Aorta (tissue), 5 donors: ENCODE measurements around the gene EI24. TPM values are rescaled to one million over a fixed set of nuclear protein-coding genes. Genes with fewer than 3 reads are reported as not detected.

ENCODE experiments used
- ATAC-seq: fragments of 200-7000 bp; cut with Tn5 transposase; one replicate; pipeline ENCODE4 v1.9.1; 2022; ENCODE audit warnings: moderate library complexity; ENCODE audit not compliant: low FRiP score
- DNase-seq, 2 donors: peaks; one replicate each; pipeline ENCODE4 v3.0.0-alpha.2; 2020
- H3K27ac ChIP-seq, 2 donors: one replicate each; pipeline ENCODE4 v1.5.1; 2013; ENCODE audit warnings: low read length in 2 of 2, mild to moderate bottlenecking in 2 of 2, moderate library complexity in 2 of 2, control low read depth in 1 of 2, inconsistent platforms in 1 of 2, low read depth in 1 of 2
- H3K27me3 ChIP-seq, 2 donors: one replicate each; pipeline ENCODE4 v1.6.1; 2013; ENCODE audit warnings: control low read depth in 1 of 2, low read length in 1 of 2, mild to moderate bottlenecking in 1 of 2, moderate library complexity in 1 of 2; ENCODE audit not compliant: insufficient read depth in 2 of 2, control insufficient read depth in 1 of 2
- H3K36me3 ChIP-seq, 2 donors: one replicate each; pipeline ENCODE4 v1.6.1; 2013; ENCODE audit warnings: control low read depth in 1 of 2, low read length in 1 of 2, mild to moderate bottlenecking in 1 of 2; ENCODE audit not compliant: insufficient read depth in 2 of 2, control insufficient read depth in 1 of 2
- H3K4me1 ChIP-seq, 2 donors: one replicate each; pipeline ENCODE4 v1.6.1; 2013; ENCODE audit warnings: low read length in 2 of 2, control low read depth in 1 of 2, mild to moderate bottlenecking in 1 of 2, moderate library complexity in 1 of 2; ENCODE audit not compliant: insufficient read depth in 2 of 2, control insufficient read depth in 1 of 2
- H3K4me3 ChIP-seq, 2 donors: one replicate each; pipeline ENCODE4 v1.5.1; 2013; ENCODE audit warnings: low read length in 2 of 2, control low read depth in 1 of 2, mild to moderate bottlenecking in 1 of 2
- H3K9me3 ChIP-seq: one replicate; pipeline ENCODE4 v1.6.1; 2013; ENCODE audit warnings: mild to moderate bottlenecking, low read length; ENCODE audit not compliant: control insufficient read depth
- WGBS, 2 donors: extraction: QIAGEN DNeasy Blood & Tissue Kit; methylation state at CpG; one replicate each; pipeline ENCODE4 v1.1.7; 2013; 5-methylcytosine and 5-hydroxymethylcytosine counted together
- intact Hi-C, 2 donors: fragments of 100-400 bp; cut with DNase I; formaldehyde crosslinking; loops; one replicate each; pipeline versions ENCODE4 v1.14.2 to v1.15.0; 2022
- polyA plus RNA-seq, 2 donors: library from polyadenylated mRNA; stranded (reverse); fragments of 200-250 nt; gene quantifications; one replicate each; pipeline ENCODE4 v1.2.3, GENCODE V29; 2013
- total RNA-seq, 2 donors: library from RNA; stranded (reverse); fragmentation: NEBNext Ultra II Directional; extraction: Animal tissue kit (Norgen Biotek cat#: 25700); gene quantifications; one replicate each; pipeline ENCODE4 v1.2.1, GENCODE V29; 2021
- donor health status: healthy with polysubstance abuse.
- donor health status: Bipolar disorder and iron deficiency.
- donor health status: DM: no; HTN: no; CAD: no.
- donor health status: DM: no; HTN: no; CAD: no.
- donor health status: DM: yes; HTN: yes; CAD: no.

The EI24 gene
- total and polyA plus RNA-seq, 4 donors: 47.1 to 59.7 (median 52.7) TPM

DNA sequence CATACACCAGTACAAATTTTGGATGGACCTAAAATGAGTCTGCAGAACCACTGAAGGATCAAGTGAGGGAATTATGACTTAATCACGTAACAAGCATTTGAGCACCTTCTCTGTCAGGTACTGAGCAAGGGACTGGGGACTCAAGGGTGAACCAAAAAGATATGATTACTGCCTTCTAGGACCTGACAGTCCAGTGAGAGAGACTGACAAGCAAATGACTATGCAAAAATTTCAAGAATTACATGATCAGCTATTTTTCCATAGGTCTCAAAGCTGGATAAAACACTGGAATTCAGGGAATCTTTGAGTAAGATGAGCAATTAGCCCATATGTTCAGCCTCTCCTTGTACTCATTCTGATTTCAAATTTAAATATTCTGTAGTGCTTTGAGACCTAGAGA is 18.2 kb downstream of the EI24 start:
- 90 to 92% methylated on average over 1 of the region's 1 CpG for WGBS, 2 donors
- ATAC-seq (no peak), DNase-seq (no peak)
- intact Hi-C loops: no loop called here
- H3K27ac ChIP-seq: no peak overlapping the region
- no peaks in the 10 kb centered on the region for H3K27me3 ChIP-seq
- H3K4me3 ChIP-seq: no peak overlapping the region
- H3K36me3 ChIP-seq: peaks cover 0 to 3% of the 10 kb centered on the region in 2 donors
- H3K4me1 ChIP-seq: no peaks in the 10 kb centered on the region
- no peaks in the 10 kb centered on the region for H3K9me3 ChIP-seq

DNA sequence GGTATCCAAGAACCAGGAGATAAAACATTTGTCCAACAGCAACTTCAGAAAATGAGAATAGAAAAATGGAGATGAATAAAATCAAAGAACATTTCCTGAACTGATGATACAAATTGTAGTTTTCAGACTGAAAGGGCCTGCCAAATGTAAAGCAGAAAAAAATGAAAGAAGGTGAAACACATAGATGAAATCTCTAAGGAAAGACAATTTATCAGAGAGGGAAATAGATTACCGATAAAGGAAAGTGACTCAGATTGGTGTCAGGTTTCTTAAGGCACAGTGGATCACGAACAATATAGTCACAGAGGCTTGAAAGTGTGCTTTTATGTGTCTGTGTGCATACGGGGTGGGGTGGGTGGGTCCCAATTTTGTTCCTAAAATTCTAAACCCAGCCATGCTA is 19.2 kb downstream of the EI24 start:
- Histone ChIP-seq H3K9me3 (no peaks in the 10 kb centered on the region), H3K27ac (no peak overlapping the region), H3K4me3 (no peak overlapping the region), H3K27me3 (no peaks in the 10 kb centered on the region), H3K36me3 (no peaks in the 10 kb centered on the region), H3K4me1 (no peaks in the 10 kb centered on the region)
- no peak for DNase-seq
- intact Hi-C loops: no loop called here
- WGBS, 2 donors: 49 to 66% methylated on average over 3 of the region's 3 CpGs
- no peak for ATAC-seq

DNA sequence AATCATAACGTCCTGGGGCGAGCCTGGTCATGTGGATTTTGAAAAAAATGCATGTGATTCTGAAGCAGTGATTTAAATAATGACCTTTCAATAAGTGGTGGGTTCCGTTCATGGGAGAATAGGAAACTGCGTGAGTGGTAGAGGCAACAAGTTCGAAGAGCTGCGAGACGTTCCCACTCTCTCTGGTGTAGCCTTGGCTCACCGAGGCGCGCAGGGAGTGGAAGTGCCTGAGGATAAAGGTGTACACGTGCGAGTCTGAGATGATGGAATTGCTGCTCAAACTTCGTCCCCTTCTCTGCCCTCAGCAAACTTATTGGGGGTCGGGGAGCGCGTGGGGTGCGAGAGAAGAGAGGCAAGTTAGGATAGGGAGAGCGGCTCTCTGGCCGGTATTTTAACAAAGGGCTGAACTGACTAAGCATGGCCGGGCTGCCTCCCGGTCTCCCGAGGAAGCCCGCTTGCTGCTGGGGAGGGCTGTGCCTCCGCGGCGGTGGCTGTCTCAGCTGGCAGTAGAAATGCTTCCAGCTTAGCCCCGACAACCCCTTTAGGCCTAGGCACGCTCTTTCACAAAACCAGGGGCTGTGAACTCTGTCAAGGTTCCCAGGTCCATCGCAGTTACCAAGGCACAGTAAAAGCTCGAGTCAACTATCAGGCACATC is 22.5 kb downstream of the EI24 start:
- 0 to 1% methylated on average over 29 to 30 of the region's 30 CpGs for WGBS, 2 donors
- peak overlapping the region; percentile 94 to 99 for H3K27ac ChIP-seq
- peaks cover 0 to 1% of the 10 kb centered on the region in 2 donors for H3K4me1 ChIP-seq
- no peaks in the 10 kb centered on the region for H3K27me3 ChIP-seq
- intact Hi-C loops: loop anchor here in 1 of 2 donors (5.0 to 10.0 kb wide), 5 partner anchors 36 to 623 kb away; partner anchors contain the start of genes CHEK1, FAM118B, RPUSD4 and TMEM218
- H3K9me3 ChIP-seq: no peaks in the 10 kb centered on the region
- DNase-seq (peak; percentile 54 to 80), ATAC-seq (peak; percentile 67)
- H3K36me3 ChIP-seq: no peaks in the 10 kb centered on the region
- peak overlapping the region; percentile 48 to 67 for H3K4me3 ChIP-seq

DNA sequence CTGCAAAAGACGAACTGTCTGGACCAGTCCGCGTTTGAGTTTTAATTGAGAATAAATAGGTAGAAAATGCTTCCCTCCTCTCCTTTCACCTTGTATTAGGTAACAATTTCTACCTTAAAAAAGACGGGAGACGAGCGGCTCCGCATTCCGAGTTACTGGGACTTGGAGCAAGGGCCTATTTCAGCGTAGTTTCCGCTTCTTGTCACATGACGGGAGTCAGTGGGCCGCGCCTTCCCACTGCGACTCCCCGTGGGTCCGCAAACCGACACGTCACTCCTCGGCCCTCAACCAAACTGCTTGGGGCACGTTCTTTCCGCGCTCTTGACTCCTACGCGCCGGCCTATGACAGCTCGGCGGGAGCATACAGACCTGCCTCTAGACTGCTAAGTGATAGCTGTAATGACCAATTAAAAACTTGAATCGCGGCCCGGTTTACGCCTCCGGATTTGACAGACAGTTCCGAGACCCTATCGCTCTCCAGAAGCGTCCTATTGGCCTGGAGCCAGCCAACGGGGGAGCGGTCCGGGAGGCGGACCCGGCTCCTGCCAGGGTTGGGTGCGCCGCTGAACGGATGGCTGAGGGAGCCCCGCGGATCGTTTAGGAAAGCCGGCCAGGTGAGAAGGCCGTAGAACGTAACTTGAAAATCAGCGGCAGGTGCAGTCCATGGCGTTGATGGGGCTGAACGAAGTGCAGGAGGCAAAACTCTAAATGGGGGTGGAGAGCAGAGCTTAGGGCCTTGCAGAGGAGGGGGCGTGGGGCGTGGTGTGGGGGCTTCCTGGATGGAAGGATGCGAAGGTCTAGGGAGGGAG is 23.2 kb downstream of the EI24 start, which contains the start of gene STT3A:
Gene STT3A, plus strand, starts transcription at position 548 of the 809 bp plus-strand sequence. CDS start 3,064 bp downstream, outside the sequence.
- DNase-seq: peak; percentile 99 to 100
- no peaks in the 10 kb centered on the region for H3K36me3 ChIP-seq
- H3K9me3 ChIP-seq: no peaks in the 10 kb centered on the region
- H3K4me1 ChIP-seq: peaks cover 0 to 1% of the 10 kb centered on the region in 2 donors
- 0% methylated on average over 55 of the region's 55 CpGs for WGBS, 2 donors
- no peaks in the 10 kb centered on the region for H3K27me3 ChIP-seq
- peak; percentile 100 for ATAC-seq
- H3K27ac ChIP-seq: peak within 1 kb of the TSS; percentile 94 to 99
- intact Hi-C loops: loop anchor here in 1 of 2 donors (5.0 to 10.0 kb wide), 5 partner anchors 35 to 622 kb away; partner anchors contain the start of genes CHEK1, FAM118B, RPUSD4 and TMEM218
- H3K4me3 ChIP-seq: peak within 1 kb of the TSS; percentile 75 to 84

DNA sequence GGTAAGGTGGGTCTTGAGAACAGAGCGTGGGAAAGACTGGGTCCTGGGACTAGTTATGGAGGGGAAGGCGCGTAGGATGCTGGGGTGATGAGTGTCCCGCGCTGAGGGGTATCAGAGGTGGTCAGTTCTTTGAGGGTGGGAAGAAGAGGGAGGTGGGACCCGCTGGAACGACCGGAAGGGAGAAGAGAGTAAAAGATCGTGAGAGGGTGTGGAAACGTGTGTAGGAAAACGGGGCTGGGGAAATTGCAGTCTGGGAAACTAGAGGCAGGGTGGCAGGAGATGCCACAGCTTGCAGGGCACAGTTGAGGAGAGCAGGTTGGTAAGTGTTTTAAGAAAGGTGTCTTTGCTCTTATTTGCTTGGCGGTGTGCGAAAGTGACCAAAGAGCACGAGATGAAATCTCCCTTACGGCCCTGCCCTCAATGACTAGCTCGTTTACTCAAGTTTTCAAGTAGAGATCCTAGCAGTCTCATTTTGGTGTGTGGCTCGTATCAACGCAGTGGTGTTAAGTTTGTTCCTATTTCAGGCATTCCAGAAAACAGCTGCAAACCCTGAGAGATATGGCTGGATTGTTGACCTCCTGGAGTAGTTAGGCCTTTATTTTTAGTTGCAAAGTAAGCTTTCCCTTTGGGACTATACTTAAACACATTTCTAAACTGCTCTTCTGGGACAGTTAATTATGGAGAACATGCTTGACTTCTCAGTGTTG is 24.0 kb downstream of the EI24 start:
- peaks cover 0 to 1% of the 10 kb centered on the region in 2 donors for H3K4me1 ChIP-seq
- intact Hi-C loops: loop anchor here in 1 of 2 donors (5.0 to 10.0 kb wide), 5 partner anchors 34 to 622 kb away; partner anchors contain the start of genes CHEK1, FAM118B, RPUSD4 and TMEM218
- H3K4me3 ChIP-seq: peak overlapping the region; percentile 75 to 84
- ATAC-seq: peak; percentile 3
- H3K9me3 ChIP-seq: no peaks in the 10 kb centered on the region
- DNase-seq: no peak
- peak overlapping the region; percentile 27 to 36 for H3K27ac ChIP-seq
- WGBS, 2 donors: 0% methylated on average over 18 of the region's 18 CpGs
- H3K27me3 ChIP-seq: no peaks in the 10 kb centered on the region
- no peaks in the 10 kb centered on the region for H3K36me3 ChIP-seq

DNA sequence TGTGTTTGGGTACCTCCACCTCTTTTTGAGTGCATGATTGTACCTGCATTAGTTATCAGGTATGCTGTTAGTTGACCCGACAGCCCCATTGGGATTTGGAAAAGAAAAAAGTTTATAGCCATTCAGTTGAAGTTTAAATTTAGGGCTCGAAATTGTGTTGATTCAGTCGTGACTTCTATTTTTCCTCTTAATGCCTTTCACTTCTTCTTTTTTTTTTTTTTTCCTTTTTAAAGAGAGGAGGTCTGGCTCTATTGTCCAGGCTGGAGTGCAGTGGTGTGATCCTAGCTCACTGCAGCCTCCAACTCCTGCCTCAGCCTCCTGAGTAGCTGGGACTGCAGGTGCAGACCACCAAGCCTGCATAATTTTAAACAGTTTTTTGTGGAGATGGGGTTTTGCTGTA is 25.7 kb downstream of the EI24 start:
- H3K27ac ChIP-seq: no peak overlapping the region
- no peak for DNase-seq

DNA sequence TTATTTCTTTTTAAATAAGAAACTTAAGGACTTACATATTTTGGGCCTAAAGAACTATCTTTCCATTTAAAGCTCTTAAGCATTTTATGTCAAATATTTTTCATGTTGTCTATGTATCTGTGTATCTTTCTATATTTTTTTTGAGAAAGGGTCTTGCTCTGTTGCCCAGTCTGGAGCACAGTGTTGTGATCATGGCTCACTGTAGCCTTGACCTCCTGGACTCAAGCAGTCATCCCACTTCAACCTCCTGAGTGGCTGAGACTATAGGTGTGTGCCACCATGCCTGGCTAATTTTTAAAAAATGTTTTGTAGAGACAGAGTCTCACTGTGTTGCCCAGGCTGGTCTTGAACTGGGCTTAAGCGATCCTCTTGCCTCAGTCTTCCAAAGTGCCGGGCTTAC is 31.4 kb downstream of the EI24 start:
- H3K27me3 ChIP-seq: no peaks in the 10 kb centered on the region
- H3K36me3 ChIP-seq: peaks cover 5 to 11% of the 10 kb centered on the region in 2 donors
- peaks cover 0 to 3% of the 10 kb centered on the region in 2 donors for H3K4me1 ChIP-seq
- WGBS, 2 donors: 98% methylated on average over 2 of the region's 2 CpGs
- H3K4me3 ChIP-seq: no peak overlapping the region
- no peak for ATAC-seq
- no peak for DNase-seq
- H3K9me3 ChIP-seq: no peaks in the 10 kb centered on the region
- no peak overlapping the region for H3K27ac ChIP-seq
- intact Hi-C loops: no loop called here

More for the DNA sequence above, 25.7 kb downstream of the EI24 start:
- H3K36me3 ChIP-seq: peaks cover 3 to 5% of the 10 kb centered on the region in 2 donors
- intact Hi-C loops: loop anchor here in 1 of 2 donors (5.0 to 10.0 kb wide), 5 partner anchors 32 to 620 kb away; partner anchors contain the start of genes CHEK1, FAM118B, RPUSD4 and TMEM218
- WGBS, 2 donors: 58 to 68% methylated on average over 3 of the region's 3 CpGs
- no peaks in the 10 kb centered on the region for H3K9me3 ChIP-seq
- no peak overlapping the region for H3K4me3 ChIP-seq
- ATAC-seq: no peak
- H3K27me3 ChIP-seq: no peaks in the 10 kb centered on the region
- peaks cover 0 to 1% of the 10 kb centered on the region in 2 donors for H3K4me1 ChIP-seq

DNA sequence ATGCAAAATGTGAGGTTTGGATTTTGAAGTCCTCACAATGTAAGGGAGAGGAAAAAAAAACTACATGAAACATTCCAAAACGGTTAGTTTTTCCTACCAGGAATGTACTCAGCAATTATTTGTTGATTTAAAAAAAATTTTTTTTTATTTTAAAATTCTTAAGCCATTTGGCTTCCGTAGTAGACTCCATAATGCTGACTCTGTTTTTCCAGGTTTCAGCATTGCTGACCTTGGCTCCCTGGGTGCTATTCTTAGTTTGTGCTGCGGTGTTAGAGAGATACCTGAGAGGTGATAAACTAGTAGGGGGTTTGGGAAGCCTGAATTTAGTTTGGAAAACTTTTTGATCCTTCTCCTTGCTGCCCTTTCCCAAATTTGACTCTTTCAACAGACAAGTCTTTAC is 33.9 kb downstream of the EI24 start:
- no peak overlapping the region for H3K27ac ChIP-seq
- intact Hi-C loops: no loop called here
- DNase-seq (no peak), ATAC-seq (no peak)
- WGBS, 2 donors: 2 to 11% methylated on average over 3 of the region's 3 CpGs
- H3K27me3 ChIP-seq: no peaks in the 10 kb centered on the region
- H3K4me1 ChIP-seq: peaks cover 0 to 2% of the 10 kb centered on the region in 2 donors
- no peak overlapping the region for H3K4me3 ChIP-seq
- peaks cover 11 to 15% of the 10 kb centered on the region in 2 donors for H3K36me3 ChIP-seq
- no peaks in the 10 kb centered on the region for H3K9me3 ChIP-seq
